Nephron progenitor cell (in vitro differentiated cells): Measurements from ENCODE around the gene APOH.

ENCODE experiments used
- DNase-seq: peaks from one replicate; pipeline ENCODE4 v3.0.0; 2021
- H3K27ac Mint-ChIP-seq: 2 replicates; pipeline ENCODE4 v1.8.0; 2021; ENCODE audit warnings: mild to moderate bottlenecking, moderate library complexity, mixed read lengths
- H3K27me3 Mint-ChIP-seq: 2 replicates; pipeline ENCODE4 v1.8.0; 2021; ENCODE audit warnings: mild to moderate bottlenecking, low read depth, mixed read lengths; ENCODE audit not compliant: poor library complexity
- H3K36me3 Mint-ChIP-seq: 2 replicates; pipeline ENCODE4 v1.8.0; 2021; ENCODE audit warnings: low read depth, mixed read lengths
- H3K4me1 Mint-ChIP-seq: 2 replicates; pipeline ENCODE4 v1.8.0; 2021; ENCODE audit warnings: mixed read lengths
- H3K4me3 Mint-ChIP-seq: 2 replicates; pipeline ENCODE4 v1.8.0; 2021; ENCODE audit warnings: mild to moderate bottlenecking, moderate library complexity, mixed read lengths
- H3K9me3 Mint-ChIP-seq: 2 replicates; pipeline ENCODE4 v1.8.0; 2021; ENCODE audit warnings: mild to moderate bottlenecking, moderate library complexity, mixed read lengths
- CTCF ChIP-seq: fragments of 200-600 bp; sonication (generic); IDR thresholded peaks from 2 replicates; pipeline ENCODE4 v1.5.0; 2021; ENCODE audit warnings: antibody characterized with exemption

APOH gene

GRCh38 chr17:66250686-66251085, 21.5 kb upstream of the APOH start:
- Mint-ChIP-seq H3K9me3 (no peaks in the 10 kb centered on the region), H3K4me1 (no peaks in the 10 kb centered on the region), H3K27me3 (no peaks in the 10 kb centered on the region), H3K27ac (no peak overlapping the region), H3K4me3 (no peak overlapping the region), H3K36me3 (no peaks in the 10 kb centered on the region)
- no peak for DNase-seq
- no peak for TF ChIP-seq CTCF

GRCh38 chr17:66248285-66248684, 19.1 kb upstream of the APOH start:
- DNase-seq: no peak
- H3K4me3 Mint-ChIP-seq: no peak overlapping the region
- H3K27me3 Mint-ChIP-seq: no peaks in the 10 kb centered on the region
- TF ChIP-seq CTCF: no peak
- H3K4me1 Mint-ChIP-seq: no peaks in the 10 kb centered on the region
- H3K27ac Mint-ChIP-seq: no peak overlapping the region
- no peaks in the 10 kb centered on the region for H3K36me3 Mint-ChIP-seq
- H3K9me3 Mint-ChIP-seq: no peaks in the 10 kb centered on the region

- H3K36me3 Mint-ChIP-seq: no peaks in the 10 kb centered on the region
- no peaks in the 10 kb centered on the region for H3K9me3 Mint-ChIP-seq
- peaks cover 5% of the 10 kb centered on the region for H3K4me1 Mint-ChIP-seq
- H3K27ac Mint-ChIP-seq: no peak overlapping the region
- no peak for DNase-seq
- TF ChIP-seq CTCF: no peak
- no peak overlapping the region for H3K4me3 Mint-ChIP-seq
- H3K27me3 Mint-ChIP-seq: no peaks in the 10 kb centered on the region
Measured at GRCh38 chr17:66241839-66242238, 12.6 kb upstream of the APOH start.

- TF ChIP-seq CTCF: no peak
- no peak for DNase-seq
- Mint-ChIP-seq H3K27ac (no peak overlapping the region), H3K9me3 (no peaks in the 10 kb centered on the region), H3K4me3 (no peak overlapping the region), H3K4me1 (peaks cover 5% of the 10 kb centered on the region), H3K36me3 (no peaks in the 10 kb centered on the region), H3K27me3 (no peaks in the 10 kb centered on the region)
Measured at GRCh38 chr17:66240630-66241029, 11.4 kb upstream of the APOH start.

- no peak for TF ChIP-seq CTCF
- Mint-ChIP-seq H3K4me3 (no peak overlapping the region), H3K27ac (no peak overlapping the region), H3K36me3 (no peaks in the 10 kb centered on the region), H3K27me3 (no peaks in the 10 kb centered on the region), H3K4me1 (peaks cover 5% of the 10 kb centered on the region), H3K9me3 (no peaks in the 10 kb centered on the region)
- DNase-seq: no peak
Measured at GRCh38 chr17:66240013-66240412, 10.8 kb upstream of the APOH start.

GRCh38 chr17:66235377-66235994, 6.3 kb upstream of the APOH start:
- Mint-ChIP-seq H3K27me3 (peaks cover 3% of the 10 kb centered on the region), H3K27ac (no peak overlapping the region), H3K9me3 (no peaks in the 10 kb centered on the region), H3K4me1 (no peaks in the 10 kb centered on the region), H3K4me3 (no peak overlapping the region), H3K36me3 (no peaks in the 10 kb centered on the region)
- DNase-seq: no peak
- no peak for TF ChIP-seq CTCF
